HepG2 (cell line): ENCODE measurements around the gene CSNK1D. TPM values are rescaled to one million over a fixed set of nuclear protein-coding genes. Genes with fewer than 3 reads are reported as not detected.

Source experiments
- ATAC-seq: fragments of 200-7000 bp; cut with Tn5 transposase; 3 replicates; pipeline ENCODE4 v1.9.1; 2020; ENCODE audit warnings: mild to moderate bottlenecking, moderate library complexity
- BruUV-seq: library from RNA; stranded (reverse); fragments of 400-500 nt; replicated peaks from 2 replicates; lab custom pipeline; 2021; lab: Mats Ljungman, UMichigan
- CTCF ChIA-PET: fragments of 300-600 bp; formaldehyde crosslinking; extraction: SDS; loops from one replicate; lab custom pipeline; 2021; ENCODE audit warnings: low total read pairs, inconsistent platforms, low intra/inter-chr PET ratio; lab: Yijun Ruan, JAX
- POLR2A ChIA-PET: fragments of 350-600 bp; sonication (Branson Sonifier 250); formaldehyde crosslinking; loops from one replicate; lab custom pipeline; 2020; ENCODE audit warnings: antibody characterized with exemption, inconsistent platforms; lab: Yijun Ruan, JAX
- DNase-seq: peaks from one replicate; pipeline ENCODE4 v3.0.0-alpha.2; 2015; ENCODE audit warnings: low spot score
- FAIRE-seq: peaks from 3 replicates; lab custom pipeline; 2011; peaks lifted over from hg19 to GRCh38; lab: Jason Lieb, UNC
- H2AFZ ChIP-seq: one replicate; pipeline ENCODE4 v1.6.1; 2011; ENCODE audit warnings: low read length, inconsistent platforms
- H3K27ac ChIP-seq: fragments of 300-600 bp; 3 replicates; pipeline ENCODE4 v1.8.0; 2011; ENCODE audit warnings: mixed run types, mild to moderate bottlenecking, mixed read lengths, low read length, inconsistent platforms; ENCODE audit not compliant: insufficient read depth; ENCODE audit errors: extremely low read length
- H3K27me3 ChIP-seq, 2 experiments: fragments of 200-600 bp in 1 of 2; 2 replicates in 1 of 2; 3 replicates in 1 of 2; pipeline versions ENCODE4 v1.6.0 to v1.8.0; 2011; ENCODE audit warnings: low read length in 2 of 2, mild to moderate bottlenecking in 2 of 2, moderate library complexity in 2 of 2, inconsistent platforms in 1 of 2; ENCODE audit not compliant: insufficient read depth in 2 of 2, control insufficient read depth in 1 of 2
- H3K36me3 ChIP-seq, 2 experiments: fragments of 200-600 bp in 1 of 2; replicated peaks in 1 of 2; 2 replicates in 1 of 2; 3 replicates in 1 of 2; pipeline versions ENCODE4 v1.5.1 to v1.8.0; 2011; ENCODE audit warnings: low read length in 2 of 2, inconsistent platforms in 1 of 2; ENCODE audit not compliant: insufficient read depth in 2 of 2, control insufficient read depth in 1 of 2
- H3K4me1 ChIP-seq: 2 replicates; pipeline ENCODE4 v1.5.1; 2012; ENCODE audit warnings: low read length, inconsistent platforms; ENCODE audit not compliant: insufficient read depth
- H3K4me2 ChIP-seq: 2 replicates; pipeline ENCODE4 v1.6.0; 2011; ENCODE audit warnings: low read depth, low read length, inconsistent platforms
- H3K4me3 ChIP-seq, 3 experiments: fragments of 200-600 bp in 1 of 3; sonication (generic), shearing (Covaris generic) in 1 of 3; replicated peaks in 1 of 3; 2 replicates each; pipeline ENCODE4 v1.5.1; 2011 to 2016; ENCODE audit warnings: low read length in 3 of 3, inconsistent platforms in 2 of 3, low read depth in 2 of 3, mild to moderate bottlenecking in 2 of 3, control low read depth in 1 of 3, mixed read lengths in 1 of 3; ENCODE audit not compliant: insufficient read depth in 1 of 3
- H3K79me2 ChIP-seq: one replicate; pipeline ENCODE4 v1.6.1; 2011; ENCODE audit warnings: low read length, inconsistent platforms; ENCODE audit not compliant: insufficient read depth
- H3K9ac ChIP-seq: 2 replicates; pipeline ENCODE4 v1.6.0; 2011; ENCODE audit warnings: mild to moderate bottlenecking, low read depth, low read length, inconsistent platforms; ENCODE audit not compliant: insufficient read depth
- H3K9me3 ChIP-seq: 2 replicates; pipeline ENCODE4 v1.5.1; 2012; ENCODE audit warnings: mild to moderate bottlenecking, low read length
- H4K20me1 ChIP-seq: 2 replicates; pipeline ENCODE4 v1.6.0; 2011; ENCODE audit warnings: inconsistent platforms, mild to moderate bottlenecking, low read length, moderate library complexity; ENCODE audit not compliant: insufficient read depth
- FOXO1 ChIP-seq: sonication (generic); formaldehyde crosslinking; IDR thresholded peaks from 2 replicates; pipeline ENCODE4 v1.4.0; 2020; ENCODE audit warnings: missing genetic modification reagents
- HOXA9 ChIP-seq: sonication (generic); formaldehyde crosslinking; IDR thresholded peaks from 2 replicates; pipeline ENCODE4 v1.8.1; 2022; ENCODE audit warnings: missing genetic modification reagents, mild to moderate bottlenecking, moderate library complexity, borderline replicate concordance
- MLXIP ChIP-seq: sonication (generic); formaldehyde crosslinking; IDR thresholded peaks from 2 replicates; pipeline ENCODE4 v1.9.0; 2021; ENCODE audit warnings: missing genetic modification reagents, borderline replicate concordance
- POGZ ChIP-seq: sonication (generic); formaldehyde crosslinking; IDR thresholded peaks from 2 replicates; pipeline ENCODE4 v1.4.0; 2020; ENCODE audit warnings: mild to moderate bottlenecking, missing genetic modification reagents
- ZBTB43 ChIP-seq: sonication (generic); formaldehyde crosslinking; conservative IDR thresholded peaks from 2 replicates; pipeline ENCODE4 v1.4.0; 2020; ENCODE audit warnings: missing genetic modification reagents
- ZBTB7B ChIP-seq: sonication (generic); formaldehyde crosslinking; IDR thresholded peaks from 2 replicates; pipeline ENCODE4 v1.4.0; 2020; ENCODE audit warnings: missing genetic modification reagents
- ZC3H13 ChIP-seq: sonication (generic); formaldehyde crosslinking; IDR thresholded peaks from 2 replicates; pipeline ENCODE4 v1.8.1; 2023; ENCODE audit warnings: mild to moderate bottlenecking, missing genetic modification reagents, moderate library complexity
- ZNF318 ChIP-seq: sonication (generic); formaldehyde crosslinking; IDR thresholded peaks from 2 replicates; pipeline ENCODE4 v1.4.0; 2020; ENCODE audit warnings: mild to moderate bottlenecking, missing genetic modification reagents
- ZNF367 ChIP-seq: sonication (generic); formaldehyde crosslinking; IDR thresholded peaks from 2 replicates; pipeline ENCODE4 v1.4.0; 2020; ENCODE audit warnings: missing genetic modification reagents, borderline replicate concordance
- ZNF549 ChIP-seq: sonication (generic); formaldehyde crosslinking; IDR thresholded peaks from 2 replicates; pipeline ENCODE4 v1.5.0; 2020; ENCODE audit warnings: missing genetic modification reagents
- ZNF747 ChIP-seq: sonication (generic); formaldehyde crosslinking; IDR thresholded peaks from 2 replicates; pipeline ENCODE4 v1.8.1; 2023; ENCODE audit warnings: missing genetic modification reagents, mild to moderate bottlenecking, borderline replicate concordance
- WGBS: methylation state at CpG from one replicate; pipeline ENCODE4 v1.1.6; 2017; ENCODE audit warnings: low lambda C conversion rate; 5-methylcytosine and 5-hydroxymethylcytosine counted together
- in situ Hi-C: cut with HindIII; loops from 2 replicates; pipeline ENCODE4 v1.10.0; 2017; ENCODE audit warnings: low pct_unique_long_range_greater_than_20kb; ENCODE audit not compliant: extremely low pct_ligation_motif_present
- intact Hi-C: fragments of 100-400 bp; cut with micrococcal nuclease; formaldehyde crosslinking; loops from one replicate; pipeline ENCODE4 v1.10.0; 2022; ENCODE audit not compliant: unreplicated experiment
- polyA plus RNA-seq, 8 experiments: library from polyadenylated mRNA; depleted of rRNA in 3 of 8; stranded (reverse) in 7 of 8; unstranded in 1 of 8; fragments of >200 nt; fragmentation: Illumina TruSeq in 4 of 8; extraction: Trizol in 4 of 8; gene quantifications; 2 replicates each; pipeline versions ENCODE4 v1.2.1 to v1.2.3, GENCODE V29; 2011 to 2016; ENCODE audit warnings: low read depth in 4 of 8, missing spikeins in 1 of 8, mixed read lengths in 1 of 8; ENCODE audit not compliant: insufficient read depth in 1 of 8
- total RNA-seq, 5 experiments: library from RNA; depleted of rRNA; stranded (reverse); fragments of >200 nt; fragmentation: Illumina TruSeq; extraction: Trizol; gene quantifications; 2 replicates each; pipeline ENCODE4 v1.2.3, GENCODE V29; 2016; ENCODE audit warnings: low read depth in 1 of 5

The CSNK1D gene
- total and polyA plus RNA-seq, 2 of the 13 experiments (the other 11 are each of a cell fraction or from before 2014, with no cell fraction given): 31.5 to 128 TPM

GRCh38 chr17:82217530-82218204, 55.8 kb downstream of the CSNK1D start:
- H3K36me3 ChIP-seq: no peaks in the 10 kb centered on the region
- H3K27me3 ChIP-seq: no peaks in the 10 kb centered on the region
- no peak overlapping the region for H2AFZ ChIP-seq
- H3K9me3 ChIP-seq: no peaks in the 10 kb centered on the region
- WGBS: 11% methylated on average over 15 of the region's 21 CpGs
- H3K4me3 ChIP-seq: peak overlapping the region; percentile 31 to 70 (median 49); a peak in 5 of 6 replicates
- in situ Hi-C loops: no loop called here
- H3K4me2 ChIP-seq: peak overlapping the region; percentile 97
- ATAC-seq (peak; percentile 60), DNase-seq (peak; percentile 93), FAIRE-seq (peak; percentile 81)
- intact Hi-C loops: loop anchor here (1.0 to 2.0 kb wide), 2 partner anchors 8 to 13 kb away; no protein-coding TSS in a partner anchor
- H3K9ac ChIP-seq: peak overlapping the region; percentile 76
- H3K79me2 ChIP-seq: no peaks in the 10 kb centered on the region
- peak overlapping the region; percentile 77 for H3K27ac ChIP-seq
- no peaks in the 10 kb centered on the region for H4K20me1 ChIP-seq
- POLR2A ChIA-PET: interaction anchor here (1.3 to 11.8 kb wide), 5 partner anchors 8 to 129 kb away, joined by 4 to 117 read pairs (median 29); partner anchors contain the start of gene SLC16A3
- CTCF ChIA-PET: no interaction called here
- no TSS peak for BruUV-seq
- H3K4me1 ChIP-seq: peaks cover 82% of the 10 kb centered on the region
- TF ChIP-seq POGZ (CRISPR knock-in tag): peak; percentile 45; the same call in 1 of the 2 replicates
- TF ChIP-seq HOXA9: peak; percentile 56; the same call in 1 of the 2 replicates
- TF ChIP-seq ZC3H13 (CRISPR knock-in tag): peak; percentile 95
- TF ChIP-seq ZNF318 (CRISPR knock-in tag): no peak
- peak; percentile 94 for TF ChIP-seq ZBTB43
- no peak for TF ChIP-seq MLXIP
- no peak for TF ChIP-seq ZNF549 (CRISPR knock-in tag)
- TF ChIP-seq FOXO1: no peak; the same call in none of the 2 replicates
- TF ChIP-seq ZNF747: no peak
- TF ChIP-seq ZNF367 (CRISPR knock-in tag): no peak
- TF ChIP-seq ZBTB7B (CRISPR knock-in tag): peak; percentile 18; the same call in 1 of the 2 replicates
